ENCODE results near the gene YBEY.

YBEY gene

DNA sequence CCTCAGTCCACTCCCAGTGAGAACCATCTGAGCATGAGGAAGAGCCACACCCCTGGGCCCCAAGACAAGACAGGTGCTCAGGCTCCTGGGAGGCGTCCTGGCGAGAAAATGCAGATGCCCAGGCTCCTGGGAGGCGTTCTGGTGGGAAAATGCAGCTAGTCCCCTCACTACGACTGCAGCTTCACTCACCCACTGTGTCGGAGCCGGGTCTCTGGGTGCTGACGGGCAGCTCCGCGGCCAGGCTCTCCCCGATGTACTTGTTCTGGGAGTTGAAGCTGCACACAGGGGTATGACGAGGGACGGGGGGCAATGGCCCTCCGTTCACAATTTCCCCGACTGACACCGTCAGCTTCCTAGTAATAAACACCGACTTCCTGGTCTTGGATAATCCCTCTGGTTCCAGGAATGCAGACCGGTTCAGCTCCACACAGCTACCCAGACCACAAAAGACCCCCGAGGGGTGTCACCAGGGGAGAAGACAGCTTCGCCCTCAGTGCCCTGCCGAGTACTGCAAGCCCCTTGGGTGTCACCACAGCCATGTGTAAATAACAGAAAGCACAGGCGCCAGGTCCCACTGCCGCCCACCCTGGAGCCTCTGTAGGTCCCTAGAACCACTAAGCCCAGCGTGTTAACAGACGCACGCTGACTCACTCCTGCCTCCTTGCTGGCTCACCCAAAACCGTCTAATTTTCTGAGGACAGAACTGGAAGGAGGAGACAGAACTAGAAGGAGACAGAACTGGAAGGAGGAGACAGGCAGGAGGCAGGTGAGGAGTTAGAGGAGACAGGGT is 20.2 kb upstream of the YBEY start:
- no peak for DNase-seq

DNA sequence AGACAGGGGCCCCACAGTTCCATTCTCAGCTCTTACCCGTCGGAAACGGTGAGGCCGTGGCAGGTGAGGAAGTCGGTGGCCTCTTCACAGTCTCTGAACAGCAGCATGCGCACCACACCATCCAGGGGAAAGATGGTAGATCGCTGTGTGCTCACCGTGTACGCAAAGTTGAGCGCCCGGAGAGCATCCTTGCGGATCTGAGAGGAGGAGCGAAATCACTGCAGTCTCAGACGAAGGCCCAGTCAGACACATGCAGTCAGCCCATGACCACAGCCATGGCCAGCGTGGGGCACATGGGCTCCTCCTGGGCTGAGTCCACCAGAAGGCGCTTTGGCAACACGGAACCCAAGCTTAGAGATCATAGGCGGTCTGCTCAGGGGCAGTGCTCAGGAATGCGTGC is 19.2 kb upstream of the YBEY start:
- DNase-seq, result no peak

DNA sequence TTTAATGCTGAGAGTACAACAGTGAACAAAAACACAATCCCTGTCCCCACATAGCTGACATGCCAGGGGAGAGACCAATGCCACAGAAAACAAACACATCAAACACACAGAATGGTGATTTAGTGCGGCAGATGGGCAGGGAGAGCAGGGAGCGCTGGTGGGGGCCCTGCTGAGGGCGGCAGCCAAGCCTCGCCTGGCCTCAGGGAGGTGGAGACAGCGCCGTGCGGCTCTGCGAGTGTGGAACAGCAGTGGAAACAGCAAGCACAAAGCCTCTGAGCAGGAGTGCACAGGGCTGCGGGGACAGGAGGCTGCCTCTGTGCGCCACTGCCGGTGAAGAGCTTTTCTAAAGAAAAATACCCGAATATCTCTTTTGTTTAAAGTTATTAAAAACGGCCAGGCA is 17.8 kb upstream of the YBEY start:
- DNase-seq, result no peak

DNA sequence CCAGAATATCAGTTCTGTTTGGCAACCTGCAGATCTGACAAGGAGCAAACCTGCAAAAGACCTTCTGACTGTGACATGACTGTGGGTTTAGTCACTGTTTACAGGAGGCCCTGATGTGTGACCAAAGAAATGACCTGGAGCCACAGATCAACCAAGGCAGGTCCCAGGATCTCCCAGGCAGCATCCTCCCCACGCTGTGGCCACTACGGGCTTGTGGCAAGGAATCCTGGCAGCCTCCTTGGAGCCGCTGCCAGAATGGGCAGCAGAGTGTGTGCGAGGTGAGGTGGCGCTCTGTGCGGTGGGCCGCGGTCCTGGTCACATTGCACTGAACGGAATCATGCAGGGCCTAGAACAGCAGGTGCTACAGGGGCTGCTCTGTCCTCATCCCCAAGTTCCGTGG is 16.7 kb upstream of the YBEY start:
- DNase-seq, result no peak

- no peak for DNase-seq
Measured at GRCh38 chr21:46273341-46273740, 12.8 kb upstream of the YBEY start.

DNA sequence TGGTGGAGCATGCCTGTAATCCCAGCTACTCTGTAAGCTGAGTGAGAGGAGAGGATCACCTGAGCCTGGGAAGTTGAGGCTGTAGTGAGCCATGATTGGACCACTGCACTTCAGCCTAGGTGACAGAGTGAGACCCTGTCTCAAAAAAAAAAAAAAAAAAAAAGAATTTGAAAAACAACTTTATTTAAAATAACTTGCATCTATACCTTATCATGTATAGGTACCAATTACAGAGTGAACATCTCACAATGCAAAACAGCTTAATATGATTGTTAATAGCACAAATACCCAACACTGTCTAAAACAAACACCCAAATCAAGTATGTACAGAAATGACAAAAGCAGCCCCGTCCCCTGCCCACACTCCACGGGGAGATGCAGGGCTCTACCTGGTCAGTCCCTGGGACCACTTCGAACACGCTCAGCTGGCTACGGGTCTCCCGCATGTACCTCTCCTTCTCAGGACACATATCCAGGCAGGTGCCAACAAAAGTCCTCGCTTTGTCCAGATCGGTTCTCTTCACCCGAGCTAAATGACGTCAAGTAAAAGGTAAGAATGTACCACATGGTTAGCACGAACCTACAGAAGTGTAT is 11.2 kb upstream of the YBEY start:
- DNase-seq, result no peak

DNA sequence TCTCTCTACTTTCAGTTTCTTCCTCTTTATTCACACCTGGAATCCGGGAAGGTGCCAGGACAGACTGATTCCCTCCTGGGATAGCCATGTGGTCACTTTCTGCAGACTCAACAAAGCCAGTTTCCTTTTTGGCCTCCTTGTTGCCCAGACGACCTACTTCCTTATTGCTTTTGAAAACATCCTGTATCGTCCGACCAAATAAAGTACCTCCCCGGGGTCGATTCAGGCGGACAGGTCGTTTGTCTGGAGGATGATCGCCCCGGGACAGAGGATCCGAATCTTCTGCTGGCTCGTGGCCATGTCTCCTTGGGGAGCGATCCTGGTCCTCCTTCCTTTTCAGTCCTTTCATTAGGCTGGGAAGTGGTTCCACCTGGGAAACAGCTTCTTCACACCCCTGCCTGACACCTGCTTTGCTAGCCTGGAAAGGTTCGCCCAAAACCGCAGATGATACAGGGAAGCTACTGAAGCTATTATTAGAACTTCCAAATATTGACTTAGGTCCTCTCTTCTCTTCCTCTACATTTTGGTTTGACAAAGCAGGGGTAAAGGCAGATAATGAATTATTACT is 2.0 kb upstream of the YBEY start:
- DNase-seq, result no peak

- no peak for DNase-seq
Measured at GRCh38 chr21:46284733-46285132, 1.4 kb upstream of the YBEY start.

DNA sequence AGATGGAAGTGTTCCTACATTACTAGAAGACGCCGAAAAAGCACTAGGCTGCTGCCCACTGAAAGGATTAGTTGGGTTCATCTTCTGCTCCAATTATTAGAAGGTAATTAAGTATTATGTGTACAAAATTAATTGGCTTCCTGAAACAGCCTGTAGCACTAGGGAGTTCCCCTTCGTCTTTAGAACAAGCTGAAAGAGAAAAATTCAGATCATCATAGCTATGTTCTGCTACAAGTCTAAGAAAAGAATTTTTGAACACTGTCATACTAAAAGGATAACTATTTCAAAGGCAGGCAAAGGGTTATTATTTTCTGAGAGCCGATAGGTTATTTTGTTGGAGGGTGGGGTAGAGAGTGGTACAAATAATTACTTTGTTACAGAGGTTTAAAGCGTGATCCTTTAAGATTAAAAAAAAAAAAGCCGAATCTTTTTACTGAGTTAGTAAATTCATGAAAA is 908 bp upstream of the YBEY start, which contains the start of gene MCM3AP:
MCM3AP (minus strand) TSS at position 406 of the 456 bp plus-strand sequence; CDS start at position 81, 325 bp downstream.
- no peak for DNase-seq

DNA sequence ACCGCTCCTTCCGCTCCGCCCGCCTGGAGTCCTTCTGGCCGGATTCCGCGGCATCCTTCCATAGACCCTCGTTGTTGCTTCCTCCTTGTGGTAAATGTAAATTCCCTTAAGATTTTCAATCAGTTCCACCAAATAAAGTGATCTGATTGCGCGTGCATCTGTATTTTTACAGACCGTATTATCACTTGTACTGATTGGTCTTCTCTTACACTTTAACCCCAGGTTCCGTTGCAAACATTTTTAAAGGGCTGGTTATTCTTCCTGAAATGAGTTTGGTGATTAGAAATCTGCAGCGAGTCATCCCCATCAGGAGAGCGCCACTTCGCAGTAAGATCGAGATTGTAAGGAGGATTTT is 483 bp downstream of the YBEY start:
- no peak for DNase-seq

DNA sequence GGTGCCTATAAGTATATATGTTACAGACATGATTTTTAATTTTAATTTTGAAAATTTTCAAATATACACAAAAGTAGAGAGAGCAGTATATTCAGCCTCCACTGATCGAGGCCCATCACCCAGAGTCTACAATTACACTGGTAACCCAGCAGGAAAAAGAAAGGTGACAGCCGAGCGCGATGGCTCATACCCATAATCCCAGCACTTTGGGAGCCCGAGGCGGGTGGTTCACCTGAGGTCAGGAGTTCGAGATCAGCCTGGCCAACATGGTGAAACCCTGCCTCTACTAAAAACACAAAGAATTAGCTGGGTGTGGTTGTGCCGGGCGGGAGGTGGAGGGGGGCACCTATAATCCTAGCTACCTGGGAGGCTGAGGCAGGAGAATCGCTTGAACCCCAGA is 1.4 kb downstream of the YBEY start:
- no peak for DNase-seq

DNA sequence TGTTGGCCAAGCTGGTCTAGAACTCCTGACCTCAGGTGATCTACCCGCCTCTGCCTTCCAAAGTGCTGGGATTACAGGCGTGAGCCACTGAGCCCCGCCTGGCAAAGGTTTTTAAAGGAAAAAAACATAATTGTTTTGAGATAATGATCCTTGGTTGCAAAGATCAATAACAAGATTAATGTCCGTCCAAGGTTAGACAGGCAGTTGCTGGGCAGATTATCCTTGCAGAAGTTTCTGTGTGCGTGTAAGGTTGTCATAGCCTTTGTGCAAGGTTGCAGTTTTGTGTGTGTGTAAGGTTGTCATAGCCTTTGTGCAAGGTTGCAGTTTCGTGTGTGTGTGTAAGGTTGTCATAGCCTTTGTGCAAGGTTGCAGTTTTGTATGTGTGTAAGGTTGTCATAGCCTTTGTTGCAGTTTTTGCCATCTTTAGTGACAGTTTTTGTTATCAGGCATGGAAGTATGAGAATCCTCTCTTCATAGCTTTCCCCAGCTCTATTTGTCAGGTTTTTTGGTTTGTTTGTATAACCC is 3.6 kb downstream of the YBEY start:
- DNase-seq, result no peak

GRCh38 chr21:46291561-46291960 is 5.4 kb downstream of the YBEY start:
- no peak for DNase-seq

DNA sequence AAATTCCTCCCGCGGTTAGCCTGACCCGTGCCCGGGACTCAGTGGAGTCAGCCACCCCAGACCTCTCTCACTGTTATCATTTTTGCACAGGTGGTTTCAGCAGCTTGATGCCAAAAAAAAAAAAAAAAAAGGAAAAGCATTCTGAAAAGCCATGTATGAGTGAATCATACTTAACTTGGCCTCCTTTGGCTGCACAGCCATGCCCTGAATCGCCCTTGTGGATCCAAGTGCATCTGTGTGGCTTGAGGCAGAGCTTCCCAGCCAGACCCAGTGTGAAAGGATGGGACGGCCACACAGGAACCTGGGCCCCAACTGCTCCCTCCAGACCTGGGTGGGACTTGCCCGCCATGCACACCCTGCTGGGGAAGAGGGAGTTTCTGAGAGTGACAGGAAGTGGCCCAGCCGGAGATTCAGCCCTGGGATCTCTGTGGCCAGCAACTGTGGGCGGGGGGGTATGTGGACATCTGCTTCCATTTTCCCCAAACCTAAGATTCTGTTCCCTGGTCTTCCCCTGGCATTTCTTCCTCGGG is 8.6 kb downstream of the YBEY start:
- no peak for DNase-seq

- no peak for DNase-seq
Measured at GRCh38 chr21:46295177-46295770, 9.1 kb downstream of the YBEY start.

- peak; percentile 60 for DNase-seq
Measured at GRCh38 chr21:46295996-46296752, 10.0 kb downstream of the YBEY start.

DNA sequence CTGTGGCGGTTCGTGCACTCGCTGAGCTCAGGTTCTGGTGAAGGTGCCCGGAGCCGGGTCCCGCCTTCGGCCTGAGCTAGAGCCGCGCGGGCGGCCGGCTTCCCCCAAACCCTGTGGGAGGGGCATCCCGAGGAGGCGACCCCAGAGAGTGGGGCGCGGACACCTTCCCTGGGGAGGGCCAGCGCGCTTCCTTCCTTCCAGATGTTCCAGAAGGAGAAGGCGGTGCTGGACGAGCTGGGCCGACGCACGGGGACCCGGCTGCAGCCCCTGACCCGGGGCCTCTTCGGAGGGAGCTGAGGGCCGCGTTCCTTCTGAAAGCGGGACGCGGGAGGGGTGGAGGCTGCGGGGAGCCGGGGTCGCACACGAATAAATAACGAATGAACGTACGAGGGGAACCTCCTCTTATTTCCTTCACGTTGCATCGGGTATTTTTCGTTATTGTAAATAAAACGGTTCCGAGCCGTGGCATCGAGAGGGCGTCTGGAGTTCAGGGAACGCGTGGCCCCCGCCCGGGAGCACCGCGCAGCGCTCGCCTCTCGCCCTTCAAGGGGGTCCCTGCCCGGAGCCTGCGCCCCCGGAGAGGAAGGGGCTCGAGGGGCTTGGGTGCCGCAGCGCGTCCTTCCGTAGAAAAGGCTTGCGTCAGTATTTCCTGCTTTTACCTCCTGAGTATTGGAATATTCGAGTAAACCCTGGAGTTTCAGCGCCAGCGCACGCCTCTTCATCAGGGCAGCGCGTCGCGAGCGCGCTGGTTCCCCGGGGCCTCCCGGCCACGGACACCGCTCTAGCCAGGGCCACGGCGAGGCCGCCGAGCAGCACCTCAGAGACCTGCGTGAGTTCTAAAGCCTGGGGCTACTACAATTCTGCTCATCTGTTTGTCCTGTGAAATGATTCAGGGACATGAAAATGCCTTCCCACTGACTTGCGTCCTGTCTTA is 11.5 kb downstream of the YBEY start:
- DNase-seq, result no peak

- DNase-seq, result no peak
Measured at GRCh38 chr21:46299167-46299566, 13.0 kb downstream of the YBEY start.

DNA sequence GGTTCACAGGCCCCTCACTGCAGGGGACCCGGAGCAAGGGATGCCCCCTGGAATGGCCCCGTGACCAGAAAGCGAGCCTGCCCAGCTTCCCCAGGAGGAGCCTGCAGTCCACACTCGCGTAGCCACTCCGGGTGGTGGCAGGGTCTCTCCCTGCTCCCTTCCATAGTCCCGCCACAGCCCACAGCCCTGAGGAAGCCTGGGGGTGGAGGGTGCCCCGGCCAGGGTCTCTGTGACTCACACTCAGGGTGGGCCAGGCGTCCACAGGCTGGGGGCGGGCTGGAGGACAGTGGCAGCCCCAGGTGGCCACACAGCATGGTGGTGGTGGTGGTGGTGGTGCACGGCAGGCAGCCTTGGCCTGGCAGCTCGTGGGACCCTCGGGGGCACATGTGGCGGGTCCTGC is 15.6 kb downstream of the YBEY start:
- DNase-seq, result no peak

GRCh38 chr21:46304437-46304836 is 18.3 kb downstream of the YBEY start:
- no peak for DNase-seq

- DNase-seq, result no peak
Measured at GRCh38 chr21:46304955-46305354, 18.8 kb downstream of the YBEY start.

DNA sequence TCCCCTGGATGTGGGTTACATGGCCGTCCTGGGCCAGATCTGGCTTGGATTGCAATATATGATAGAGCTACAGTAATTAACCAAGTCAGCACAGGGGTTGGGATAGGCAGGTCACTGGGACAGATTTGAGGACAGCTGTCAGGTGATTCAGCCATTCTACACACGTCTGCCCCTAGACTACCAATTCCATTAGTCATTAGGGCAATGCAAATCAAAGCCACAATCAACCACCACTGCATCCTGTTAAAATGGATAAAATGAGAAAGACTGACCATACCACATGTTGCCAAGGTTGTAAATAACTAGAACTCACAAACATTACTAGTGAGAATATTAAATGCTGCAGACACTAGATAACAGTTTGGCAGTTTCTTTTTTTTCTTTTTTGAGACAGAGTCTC is 21.5 kb downstream of the YBEY start:
- DNase-seq, result no peak

Measured in activated CD8-positive, alpha-beta memory T cell treated with anti-CD3 and anti-CD28 coated beads, Interleukin-2, amount 50 U/mL, for 4 hours (primary cell).